Smooth muscle cell (in vitro differentiated cells): Measurements from ENCODE around the gene FAM193A. TPM values are rescaled to one million over a fixed set of nuclear protein-coding genes. Genes with fewer than 3 reads are reported as not detected.

Experiments used
- DNase-seq: peaks from one replicate; lab custom pipeline; 2025; ENCODE audit not compliant: unreplicated experiment; lab: John Stamatoyannopoulos, UW
- H2AFZ ChIP-seq: fragments of 200-600 bp; sonication (generic); 2 replicates; pipeline ENCODE4 v1.6.0; 2016; ENCODE audit warnings: antibody characterized with exemption, low read depth, mild to moderate bottlenecking
- H3F3A ChIP-seq: fragments of 200-600 bp; sonication (generic); 2 replicates; pipeline ENCODE4 v1.6.0; 2017; ENCODE audit warnings: antibody characterized with exemption, low read depth
- H3K27ac ChIP-seq: fragments of 200-600 bp; sonication (generic); 2 replicates; pipeline ENCODE4 v1.5.1; 2016; ENCODE audit warnings: low read depth, mild to moderate bottlenecking
- H3K27me3 ChIP-seq: fragments of 200-600 bp; sonication (generic); 2 replicates; pipeline ENCODE4 v1.6.1; 2016; ENCODE audit warnings: low read depth, mild to moderate bottlenecking
- H3K36me3 ChIP-seq: fragments of 200-600 bp; sonication (generic); 2 replicates; pipeline ENCODE4 v1.5.1; 2016; ENCODE audit warnings: low read depth
- H3K4me1 ChIP-seq: fragments of 200-600 bp; sonication (generic); 2 replicates; pipeline ENCODE4 v1.5.1; 2016; ENCODE audit warnings: low read depth
- H3K4me2 ChIP-seq: fragments of 200-600 bp; sonication (generic); 2 replicates; pipeline ENCODE4 v1.6.0; 2016; ENCODE audit warnings: mild to moderate bottlenecking
- H3K4me3 ChIP-seq: fragments of 200-600 bp; sonication (generic); 2 replicates; pipeline ENCODE4 v1.5.1; 2016; ENCODE audit warnings: mild to moderate bottlenecking
- H3K79me2 ChIP-seq: fragments of 200-600 bp; sonication (generic); 2 replicates; pipeline ENCODE4 v1.6.0; 2016; ENCODE audit warnings: low read depth, mild to moderate bottlenecking
- H3K9ac ChIP-seq: fragments of 200-600 bp; sonication (generic); 2 replicates; pipeline ENCODE4 v1.6.0; 2016; ENCODE audit warnings: low read depth
- H3K9me3 ChIP-seq: fragments of 200-600 bp; sonication (generic); replicated peaks from 2 replicates; pipeline ENCODE4 v1.5.1; 2016; ENCODE audit warnings: low read depth
- H4K20me1 ChIP-seq: fragments of 200-600 bp; sonication (generic); 2 replicates; pipeline ENCODE4 v1.6.0; 2016; ENCODE audit warnings: low read depth
- CTCF ChIP-seq: fragments of 200-600 bp; sonication (generic); IDR thresholded peaks from 2 replicates; pipeline ENCODE4 v1.5.1; 2017; ENCODE audit warnings: borderline replicate concordance, mild to moderate bottlenecking, antibody characterized with exemption; ENCODE audit not compliant: insufficient read depth, poor library complexity, severe bottlenecking
- WGBS: methylation state at CpG from one replicate; pipeline ENCODE4 v1.1.7; 2016; ENCODE audit warnings: low lambda C conversion rate; 5-methylcytosine and 5-hydroxymethylcytosine counted together
- polyA plus RNA-seq: library from polyadenylated mRNA; unstranded; fragments of >200 nt; fragmentation: Nextera tagmentation; extraction: Ambion mirVana; gene quantifications from 2 replicates; pipeline ENCODE4 v1.2.1, GENCODE V29; 2016
- total RNA-seq: library from RNA; depleted of rRNA; stranded (reverse); fragments of >200 nt; gene quantifications from 2 replicates; pipeline ENCODE4 v1.2.3, GENCODE V29; 2014

Gene FAM193A
- total and polyA plus RNA-seq, 2 experiments from 2014 or later, result 8.3 to 12.2 TPM

GRCh38 chr4:2728806-2729532, 192.5 kb downstream of the FAM193A start:
- Histone ChIP-seq H3K4me2 (no peak overlapping the region), H4K20me1 (no peaks in the 10 kb centered on the region), H3K9ac (no peak overlapping the region), H3F3A (no peaks in the 10 kb centered on the region), H3K79me2 (no peaks in the 10 kb centered on the region), H3K9me3 (no peaks in the 10 kb centered on the region), H3K4me1 (no peaks in the 10 kb centered on the region), H2AFZ (no peak overlapping the region), H3K4me3 (no peak overlapping the region), H3K27me3 (no peaks in the 10 kb centered on the region), H3K36me3 (no peaks in the 10 kb centered on the region), H3K27ac (no peak overlapping the region)
- TF ChIP-seq CTCF, result no peak
- no peak for DNase-seq
- WGBS, result 97% methylated on average over 12 of the region's 12 CpGs

- Histone ChIP-seq H4K20me1 (no peaks in the 10 kb centered on the region), H3K9ac (no peak overlapping the region), H3K27me3 (no peaks in the 10 kb centered on the region), H3K4me2 (no peak overlapping the region), H3K79me2 (no peaks in the 10 kb centered on the region), H3K9me3 (no peaks in the 10 kb centered on the region), H2AFZ (no peak overlapping the region), H3F3A (no peaks in the 10 kb centered on the region), H3K4me3 (no peak overlapping the region), H3K27ac (no peak overlapping the region), H3K4me1 (no peaks in the 10 kb centered on the region), H3K36me3 (no peaks in the 10 kb centered on the region)
- no peak for TF ChIP-seq CTCF
- whole genome bisulfite sequencing, result 97% methylated on average over 9 of the region's 9 CpGs
- DNase-seq, result no peak
Observed at GRCh38 chr4:2729533-2729875, 193.1 kb downstream of the FAM193A start.

GRCh38 chr4:2731907-2732317, 195.5 kb downstream of the FAM193A start:
- H3K27me3 ChIP-seq, result no peaks in the 10 kb centered on the region
- no peak overlapping the region for H3K9ac ChIP-seq
- H3F3A ChIP-seq, result no peaks in the 10 kb centered on the region
- H3K36me3 ChIP-seq, result no peaks in the 10 kb centered on the region
- WGBS, result 96% methylated on average over 24 of the region's 28 CpGs
- no peak overlapping the region for H3K27ac ChIP-seq
- H3K4me3 ChIP-seq, result no peak overlapping the region
- H3K9me3 ChIP-seq, result peaks cover 5% of the 10 kb centered on the region
- no peaks in the 10 kb centered on the region for H3K79me2 ChIP-seq
- H3K4me1 ChIP-seq, result no peaks in the 10 kb centered on the region
- no peak overlapping the region for H3K4me2 ChIP-seq
- H4K20me1 ChIP-seq, result no peaks in the 10 kb centered on the region
- no peak overlapping the region for H2AFZ ChIP-seq
- TF ChIP-seq CTCF, result no peak
- no peak for DNase-seq

GRCh38 chr4:2732526-2732925, 196.1 kb downstream of the FAM193A start:
- H3K4me2 ChIP-seq, result no peak overlapping the region
- no peak overlapping the region for H3K4me3 ChIP-seq
- no peaks in the 10 kb centered on the region for H3K4me1 ChIP-seq
- no peaks in the 10 kb centered on the region for H4K20me1 ChIP-seq
- no peak overlapping the region for H3K9ac ChIP-seq
- DNase-seq, result no peak
- 98% methylated on average over 6 of the region's 6 CpGs for WGBS
- H3K27me3 ChIP-seq, result no peaks in the 10 kb centered on the region
- H3K36me3 ChIP-seq, result no peaks in the 10 kb centered on the region
- H3F3A ChIP-seq, result no peaks in the 10 kb centered on the region
- no peak overlapping the region for H3K27ac ChIP-seq
- TF ChIP-seq CTCF, result no peak
- H2AFZ ChIP-seq, result no peak overlapping the region
- H3K9me3 ChIP-seq, result peaks cover 5% of the 10 kb centered on the region
- no peaks in the 10 kb centered on the region for H3K79me2 ChIP-seq
